ENCODE data around the gene ZNF580. TPM values are rescaled to one million over a fixed set of nuclear protein-coding genes. Genes with fewer than 3 reads are reported as not detected.

Gene ZNF580
- total RNA-seq, 1 experiment from 2014 or later: 22.8 TPM

GRCh38 chr19:55615543-55616394 is 25.0 kb upstream of the ZNF580 start:
- Mint-ChIP-seq H3K9me3 (no peaks in the 10 kb centered on the region; a peak in 1 of 5 replicates), H3K27me3 (ENCODE audit: low read depth) (peaks cover 2% of the 10 kb centered on the region), H3K4me1 (peaks cover 0 to 2% of the 10 kb centered on the region in 2 experiments; a peak in 1 of 4 replicates), H3K36me3 (ENCODE audit: insufficient read depth in 1 of 3, low read depth in 3 of 3) (peaks cover 18 to 41% (median 40%) of the 10 kb centered on the region in 3 experiments), H3K4me3 (no peak overlapping the region), H3K27ac (no peak overlapping the region)
- H2BK120ac ChIP-seq (ENCODE audit: low read depth, low read length, poor library complexity, severe bottlenecking): no peak overlapping the region
- no peak overlapping the region for H3T11ph ChIP-seq (ENCODE audit: low read length)
- no peak overlapping the region for H3K4ac ChIP-seq (ENCODE audit: low read depth, low read length)
- H2AFZ ChIP-seq (ENCODE audit: low read length): no peak overlapping the region
- no peak overlapping the region for H2BK12ac ChIP-seq (ENCODE audit: insufficient read length, low read depth, low read length)
- no peak overlapping the region for H2BK20ac ChIP-seq (ENCODE audit: low read depth, low read length, poor library complexity, severe bottlenecking)
- H2BK5ac ChIP-seq (ENCODE audit: insufficient read length, low read length): no peak overlapping the region
- no peak overlapping the region for H4K5ac ChIP-seq (ENCODE audit: insufficient read length, low read depth, low read length)
- no peak overlapping the region for H3K23ac ChIP-seq (ENCODE audit: insufficient read length, low read depth, low read length)
- no peaks in the 10 kb centered on the region for H4K20me1 ChIP-seq (ENCODE audit: control insufficient read depth, insufficient read depth, insufficient read length)
- H3K79me1 ChIP-seq (ENCODE audit: insufficient read depth, low read depth, low read length, poor library complexity, severe bottlenecking): no peaks in the 10 kb centered on the region
- no peak overlapping the region for H3K56ac ChIP-seq (ENCODE audit: insufficient read length, low read depth, low read length)
- no peaks in the 10 kb centered on the region for H3K9me3 ChIP-seq (ENCODE audit: control insufficient read depth, low read depth, low read length)
- WGBS (ENCODE audit: extremely low coverage, insufficient read length, low lambda C conversion rate): no CpG with 5 or more reads among the region's 88 CpGs
- H3K27ac ChIP-seq (ENCODE audit: insufficient read length, low read depth, low read length): no peak overlapping the region
- H2BK15ac ChIP-seq (ENCODE audit: low read depth, low read length): no peak overlapping the region
- TF ChIP-seq, protein P1, sequence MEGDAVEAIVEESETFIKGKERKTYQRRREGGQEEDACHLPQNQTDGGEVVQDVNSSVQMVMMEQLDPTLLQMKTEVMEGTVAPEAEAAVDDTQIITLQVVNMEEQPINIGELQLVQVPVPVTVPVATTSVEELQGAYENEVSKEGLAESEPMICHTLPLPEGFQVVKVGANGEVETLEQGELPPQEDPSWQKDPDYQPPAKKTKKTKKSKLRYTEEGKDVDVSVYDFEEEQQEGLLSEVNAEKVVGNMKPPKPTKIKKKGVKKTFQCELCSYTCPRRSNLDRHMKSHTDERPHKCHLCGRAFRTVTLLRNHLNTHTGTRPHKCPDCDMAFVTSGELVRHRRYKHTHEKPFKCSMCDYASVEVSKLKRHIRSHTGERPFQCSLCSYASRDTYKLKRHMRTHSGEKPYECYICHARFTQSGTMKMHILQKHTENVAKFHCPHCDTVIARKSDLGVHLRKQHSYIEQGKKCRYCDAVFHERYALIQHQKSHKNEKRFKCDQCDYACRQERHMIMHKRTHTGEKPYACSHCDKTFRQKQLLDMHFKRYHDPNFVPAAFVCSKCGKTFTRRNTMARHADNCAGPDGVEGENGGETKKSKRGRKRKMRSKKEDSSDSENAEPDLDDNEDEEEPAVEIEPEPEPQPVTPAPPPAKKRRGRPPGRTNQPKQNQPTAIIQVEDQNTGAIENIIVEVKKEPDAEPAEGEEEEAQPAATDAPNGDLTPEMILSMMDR (conservative IDR thresholded peaks at IDR 0.05): no peak
- H3K18ac ChIP-seq (ENCODE audit: insufficient read length, low read depth, low read length): no peak overlapping the region
- 0 out of 2 replicates have a peak, but pooled peaks cover 1% of the 10 kb centered on the region for H3K79me2 ChIP-seq (ENCODE audit: insufficient read depth, low read length)
- no peak overlapping the region for H4K91ac ChIP-seq (ENCODE audit: insufficient read length, low read depth, low read length)
- no peak overlapping the region for H2AK5ac ChIP-seq (ENCODE audit: insufficient read length, low read length)
- H3K9ac ChIP-seq (ENCODE audit: extremely low read depth, insufficient read length, low read length): no peak overlapping the region
- no peaks in the 10 kb centered on the region for H3K4me1 ChIP-seq (ENCODE audit: insufficient read depth, low read length)
- DNase-seq: no peak
- no peak overlapping the region for H3K14ac ChIP-seq (ENCODE audit: insufficient read depth, low read length)
- no peak overlapping the region for H3K4me2 ChIP-seq (ENCODE audit: insufficient read depth, insufficient read length, low read length)
- H3K23me2 ChIP-seq (ENCODE audit: insufficient read length, low read depth, low read length, poor library complexity, severe bottlenecking): no peaks in the 10 kb centered on the region
- no peaks in the 10 kb centered on the region for H3K27me3 ChIP-seq (ENCODE audit: insufficient read depth, low read length)
- no peak overlapping the region for H4K8ac ChIP-seq (replicated peaks; ENCODE audit: insufficient read length, low read depth, low read length)
